Measurements from ENCODE around the gene PCIF1. TPM values are rescaled to one million over a fixed set of nuclear protein-coding genes. Genes with fewer than 3 reads are reported as not detected.
A peak's percentile ranks its signal among the peaks of the same experiment; 100 is the strongest.

Gene PCIF1
- total RNA-seq, 1 donor from 2014 or later, result 37.8 TPM

GRCh38 chr20:45972500-45973183 lies 38.2 kb downstream of the PCIF1 start:
- Mint-ChIP-seq H3K27ac (peak overlapping the region; percentile 100), H3K36me3 (ENCODE audit: insufficient read depth) (no peaks in the 10 kb centered on the region), H3K27me3 (peaks cover 4% of the 10 kb centered on the region), H3K4me1 (ENCODE audit: low read depth) (peaks cover 9% of the 10 kb centered on the region), H3K4me3 (ENCODE audit: low read depth) (peak overlapping the region; percentile 92), H3K9me3 (ENCODE audit: low read depth) (no peaks in the 10 kb centered on the region)
- no peak for TF ChIP-seq CTCF (IDR thresholded peaks at IDR 0.05; ENCODE audit: unreplicated experiment)
- no peak for DNase-seq (ENCODE audit: low spot score, unreplicated experiment)

- DNase-seq (ENCODE audit: low spot score, unreplicated experiment), result no peak
- TF ChIP-seq CTCF (IDR thresholded peaks at IDR 0.05; ENCODE audit: unreplicated experiment), result no peak
- Mint-ChIP-seq H3K4me3 (ENCODE audit: low read depth) (no peak overlapping the region), H3K27me3 (peaks cover 4% of the 10 kb centered on the region), H3K4me1 (ENCODE audit: low read depth) (peaks cover 9% of the 10 kb centered on the region), H3K27ac (no peak overlapping the region), H3K36me3 (ENCODE audit: insufficient read depth) (no peaks in the 10 kb centered on the region), H3K9me3 (ENCODE audit: low read depth) (no peaks in the 10 kb centered on the region)
Measured at GRCh38 chr20:45974896-45975565, 40.5 kb downstream of the PCIF1 start.

GRCh38 chr20:45975686-45976085 lies 41.2 kb downstream of the PCIF1 start:
- Mint-ChIP-seq H3K9me3 (ENCODE audit: low read depth) (no peaks in the 10 kb centered on the region), H3K4me3 (ENCODE audit: low read depth) (no peak overlapping the region), H3K4me1 (ENCODE audit: low read depth) (peaks cover 5% of the 10 kb centered on the region), H3K27ac (no peak overlapping the region), H3K36me3 (ENCODE audit: insufficient read depth) (no peaks in the 10 kb centered on the region), H3K27me3 (peaks cover 4% of the 10 kb centered on the region)
- TF ChIP-seq CTCF (IDR thresholded peaks at IDR 0.05; ENCODE audit: unreplicated experiment), result no peak
- DNase-seq (ENCODE audit: low spot score, unreplicated experiment), result no peak

GRCh38 chr20:45976086-45976485 lies 41.6 kb downstream of the PCIF1 start:
- TF ChIP-seq CTCF (IDR thresholded peaks at IDR 0.05; ENCODE audit: unreplicated experiment), result no peak
- Mint-ChIP-seq H3K9me3 (ENCODE audit: low read depth) (no peaks in the 10 kb centered on the region), H3K4me3 (ENCODE audit: low read depth) (no peak overlapping the region), H3K4me1 (ENCODE audit: low read depth) (peaks cover 3% of the 10 kb centered on the region), H3K27ac (no peak overlapping the region), H3K27me3 (peaks cover 4% of the 10 kb centered on the region), H3K36me3 (ENCODE audit: insufficient read depth) (no peaks in the 10 kb centered on the region)
- no peak for DNase-seq (ENCODE audit: low spot score, unreplicated experiment)

GRCh38 chr20:45981261-45981660 lies 46.8 kb downstream of the PCIF1 start:
- Mint-ChIP-seq H3K4me3 (ENCODE audit: low read depth) (no peak overlapping the region), H3K9me3 (ENCODE audit: low read depth) (no peaks in the 10 kb centered on the region), H3K4me1 (ENCODE audit: low read depth) (no peaks in the 10 kb centered on the region), H3K27me3 (no peaks in the 10 kb centered on the region), H3K36me3 (ENCODE audit: insufficient read depth) (no peaks in the 10 kb centered on the region), H3K27ac (no peak overlapping the region)
- DNase-seq (ENCODE audit: low spot score, unreplicated experiment), result no peak
- no peak for TF ChIP-seq CTCF (IDR thresholded peaks at IDR 0.05; ENCODE audit: unreplicated experiment)
